HEK293 (cell line): Measurements from ENCODE around the gene ZFP62.

Source experiments
- CTCF ChIA-PET: fragments of 350-600 bp; formaldehyde crosslinking; extraction: SDS; loops from one replicate; lab custom pipeline; 2021; ENCODE audit warnings: antibody characterized with exemption; lab: Yijun Ruan, JAX
- POLR2A ChIA-PET: fragments of 300-600 bp; formaldehyde crosslinking; extraction: SDS; loops from one replicate; lab custom pipeline; 2020; ENCODE audit warnings: antibody characterized with exemption, inconsistent platforms; lab: Yijun Ruan, JAX
- H3K27ac ChIP-seq: fragments of 200-500 bp; sonication (Bioruptor generic); 2 replicates; pipeline ENCODE4 v1.5.1; 2014; ENCODE audit warnings: low read depth, low read length, control low read depth, inconsistent platforms; ENCODE audit errors: extremely low read depth
- H3K36me3 ChIP-seq, 2 experiments: fragments of 200-500 bp in 1 of 2; sonication (Bioruptor generic) in 1 of 2; 1 replicate in 1 of 2; 2 replicates in 1 of 2; pipeline ENCODE4 v1.5.1; 2014 to 2017; ENCODE audit warnings: inconsistent platforms in 2 of 2, low read length in 2 of 2; ENCODE audit not compliant: control insufficient read depth in 2 of 2, insufficient read depth in 1 of 2
- H3K4me1 ChIP-seq: fragments of 200-500 bp; sonication (Bioruptor generic); 2 replicates; pipeline ENCODE4 v1.5.1; 2014; ENCODE audit warnings: mild to moderate bottlenecking, low read length, inconsistent platforms; ENCODE audit not compliant: control insufficient read depth, insufficient read depth
- H3K4me3 ChIP-seq: 2 replicates; pipeline ENCODE4 v1.5.1; 2011; ENCODE audit warnings: low read depth, mild to moderate bottlenecking, control low read depth, low read length, moderate library complexity
- H3K9me3 ChIP-seq: fragments of 200-500 bp; sonication (Bioruptor generic); 2 replicates; pipeline ENCODE4 v1.5.1; 2014; ENCODE audit warnings: low read depth, low read length, inconsistent platforms; ENCODE audit not compliant: control insufficient read depth, insufficient read depth
- AEBP2 ChIP-seq: fragments of 450-650 bp; formaldehyde crosslinking; IDR thresholded peaks from 2 replicates; pipeline ENCODE4 v1.5.1; 2016; ENCODE audit warnings: missing biosample characterization, missing genetic modification characterization, borderline replicate concordance
- BCL11B ChIP-seq: fragments of 450-650 bp; formaldehyde crosslinking; IDR thresholded peaks from 2 replicates; pipeline ENCODE4 v1.5.1; 2016; ENCODE audit warnings: low read depth, missing biosample characterization, missing genetic modification characterization
- CTCF ChIP-seq: fragments of 450-650 bp; formaldehyde crosslinking; IDR thresholded peaks from 2 replicates; pipeline ENCODE4 v1.5.1; 2016; ENCODE audit warnings: missing biosample characterization, missing genetic modification characterization
- GLI2 ChIP-seq: fragments of 450-650 bp; formaldehyde crosslinking; IDR thresholded peaks from 2 replicates; pipeline ENCODE4; 2017; ENCODE audit warnings: missing biosample characterization, missing genetic modification characterization, low read depth, borderline replicate concordance
- GLIS2 ChIP-seq: fragments of 450-650 bp; formaldehyde crosslinking; IDR thresholded peaks from 2 replicates; pipeline ENCODE4 v1.5.1; 2016; ENCODE audit warnings: missing biosample characterization, missing genetic modification characterization
- HIC1 ChIP-seq: fragments of 450-650 bp; formaldehyde crosslinking; IDR thresholded peaks from 2 replicates; pipeline ENCODE4 v1.5.1; 2016; ENCODE audit warnings: missing biosample characterization, missing genetic modification characterization
- OSR2 ChIP-seq: fragments of 450-650 bp; formaldehyde crosslinking; IDR thresholded peaks from 2 replicates; pipeline ENCODE4 v1.5.1; 2016; ENCODE audit warnings: missing biosample characterization, missing genetic modification characterization
- SCRT1 ChIP-seq: fragments of 450-650 bp; formaldehyde crosslinking; IDR thresholded peaks from 2 replicates; pipeline ENCODE4 v1.5.1; 2016; ENCODE audit warnings: missing biosample characterization, missing genetic modification characterization, borderline replicate concordance
- SCRT2 ChIP-seq: fragments of 450-650 bp; formaldehyde crosslinking; IDR thresholded peaks from 2 replicates; pipeline ENCODE4 v1.5.1; 2016; ENCODE audit warnings: missing biosample characterization, missing genetic modification characterization
- SP3 ChIP-seq: fragments of 450-650 bp; formaldehyde crosslinking; IDR thresholded peaks from 2 replicates; pipeline ENCODE4 v1.5.1; 2016; ENCODE audit warnings: missing biosample characterization, missing genetic modification characterization
- YY2 ChIP-seq: fragments of 450-650 bp; formaldehyde crosslinking; IDR thresholded peaks from 2 replicates; pipeline ENCODE4 v1.5.1; 2016; ENCODE audit warnings: missing biosample characterization, missing genetic modification characterization
- ZFP41 ChIP-seq: fragments of 450-650 bp; formaldehyde crosslinking; IDR thresholded peaks from 2 replicates; pipeline ENCODE4 v1.5.1; 2016; ENCODE audit warnings: missing biosample characterization, missing genetic modification characterization, borderline replicate concordance
- ZIC2 ChIP-seq: fragments of 450-650 bp; formaldehyde crosslinking; IDR thresholded peaks from 2 replicates; pipeline ENCODE4 v1.5.1; 2016; ENCODE audit warnings: missing biosample characterization, missing genetic modification characterization
- ZNF132 ChIP-seq: fragments of 450-650 bp; formaldehyde crosslinking; IDR thresholded peaks from 2 replicates; pipeline ENCODE4 v1.5.1; 2017; ENCODE audit warnings: missing biosample characterization, missing genetic modification characterization, borderline replicate concordance
- ZNF2 ChIP-seq: fragments of 450-650 bp; formaldehyde crosslinking; IDR thresholded peaks from 2 replicates; pipeline ENCODE4 v1.5.1; 2016; ENCODE audit warnings: missing biosample characterization, missing genetic modification characterization
- ZNF223 ChIP-seq: fragments of 450-650 bp; formaldehyde crosslinking; IDR thresholded peaks from 2 replicates; pipeline ENCODE4 v1.5.1; 2016; ENCODE audit warnings: missing biosample characterization, missing genetic modification characterization
- ZNF239 ChIP-seq: fragments of 450-650 bp; formaldehyde crosslinking; IDR thresholded peaks from 2 replicates; pipeline ENCODE4 v1.5.1; 2016; ENCODE audit warnings: missing biosample characterization, missing genetic modification characterization
- ZNF292 ChIP-seq: fragments of 450-650 bp; formaldehyde crosslinking; IDR thresholded peaks from 2 replicates; pipeline ENCODE4 v1.5.1; 2016; ENCODE audit warnings: low read depth, missing biosample characterization, missing genetic modification characterization, borderline replicate concordance
- ZNF341 ChIP-seq: fragments of 450-650 bp; formaldehyde crosslinking; IDR thresholded peaks from 2 replicates; pipeline ENCODE4; 2016; ENCODE audit warnings: low read depth, missing biosample characterization, missing genetic modification characterization
- ZNF37A ChIP-seq: fragments of 450-650 bp; IDR thresholded peaks from 2 replicates; pipeline ENCODE4 v1.5.1; 2018; ENCODE audit warnings: missing biosample characterization, missing genetic modification characterization
- ZNF426 ChIP-seq: fragments of 450-650 bp; formaldehyde crosslinking; IDR thresholded peaks from 2 replicates; pipeline ENCODE4 v1.5.1; 2017; ENCODE audit warnings: missing biosample characterization, missing genetic modification characterization, mild to moderate bottlenecking, inconsistent platforms, moderate library complexity
- ZNF544 ChIP-seq: fragments of 450-650 bp; formaldehyde crosslinking; IDR thresholded peaks from 2 replicates; pipeline ENCODE4 v1.5.0; 2017; ENCODE audit warnings: missing biosample characterization, missing genetic modification characterization
- ZNF549 ChIP-seq: fragments of 450-650 bp; IDR thresholded peaks from 2 replicates; pipeline ENCODE4 v1.5.1; 2018; ENCODE audit warnings: missing biosample characterization, missing genetic modification characterization, mild to moderate bottlenecking, inconsistent platforms, moderate library complexity
- ZNF558 ChIP-seq: fragments of 450-650 bp; formaldehyde crosslinking; IDR thresholded peaks from 2 replicates; pipeline ENCODE4 v1.5.1; 2016; ENCODE audit warnings: missing biosample characterization, missing genetic modification characterization
- ZNF626 ChIP-seq: fragments of 450-650 bp; sonication (Bioruptor Pico); formaldehyde crosslinking; IDR thresholded peaks from 2 replicates; pipeline ENCODE4 v1.5.1; 2018; ENCODE audit warnings: missing biosample characterization, missing genetic modification characterization, inconsistent platforms
- ZNF768 ChIP-seq: fragments of 450-650 bp; formaldehyde crosslinking; IDR thresholded peaks from 2 replicates; pipeline ENCODE4 v1.5.1; 2018; ENCODE audit warnings: missing biosample characterization, mild to moderate bottlenecking, missing genetic modification characterization
- ZXDB ChIP-seq: fragments of 450-650 bp; formaldehyde crosslinking; IDR thresholded peaks from 2 replicates; pipeline ENCODE4 v1.5.1; 2016; ENCODE audit warnings: missing biosample characterization, missing genetic modification characterization

ZFP62 gene

GRCh38 chr5:180803181-180804128 lies 57.6 kb downstream of the ZFP62 start:
- Histone ChIP-seq H3K27ac (peak overlapping the region; percentile 19; the same call in 1 of the 2 replicates), H3K9me3 (no peaks in the 10 kb centered on the region), H3K4me3 (peak overlapping the region; percentile 35), H3K36me3 (peaks cover 0 to 36% of the 10 kb centered on the region in 2 experiments; a peak in 1 of 3 replicates), H3K4me1 (peaks cover 15% of the 10 kb centered on the region)
- CTCF ChIA-PET: interaction anchor here (0.6 kb wide), 1 partner anchor 118 kb away, joined by 4 read pairs; no protein-coding TSS in a partner anchor
- POLR2A ChIA-PET: no interaction called here
- TF ChIP-seq OSR2 (tag by site-specific recombination) (no peak), ZNF341 (tag by site-specific recombination) (0 out of 2 replicates have a peak, but pooled peaks have one; percentile 19), GLI2 (tag by site-specific recombination) (no peak), CTCF (tag by site-specific recombination) (no peak), ZIC2 (tag by site-specific recombination) (peak; percentile 14; the same call in 1 of the 2 replicates), YY2 (tag by site-specific recombination) (no peak), ZNF558 (tag by site-specific recombination) (no peak), ZNF768 (tag by site-specific recombination) (no peak), SCRT1 (tag by site-specific recombination) (peak; percentile 24; the same call in 1 of the 2 replicates), ZNF626 (tag by site-specific recombination) (no peak), HIC1 (no peak), GLIS2 (tag by site-specific recombination) (peak; percentile 31; the same call in 1 of the 2 replicates), SCRT2 (tag by site-specific recombination) (peak; percentile 80), ZNF549 (tag by site-specific recombination) (no peak)

- H3K36me3 ChIP-seq: peaks cover 0 to 36% of the 10 kb centered on the region in 2 experiments; a peak in 1 of 3 replicates
- peaks cover 12% of the 10 kb centered on the region for H3K4me1 ChIP-seq
- peak within 1 kb of the TSS; percentile 90 for H3K4me3 ChIP-seq
- POLR2A ChIA-PET: interaction anchor here (0.6 to 1.2 kb wide), 4 partner anchors 50 to 61 kb away, joined by 3 to 5 read pairs (median 3); partner anchors contain the start of gene ZFP62
- CTCF ChIA-PET: interaction anchor here (4.0 kb wide), 1 partner anchor 18 kb away, joined by 26 read pairs; no protein-coding TSS in a partner anchor
- no peaks in the 10 kb centered on the region for H3K9me3 ChIP-seq
- peak within 1 kb of the TSS; percentile 90 for H3K27ac ChIP-seq
- no peak for TF ChIP-seq ZFP41 (tag by site-specific recombination)
- no peak for TF ChIP-seq ZNF544 (tag by site-specific recombination)
- no peak for TF ChIP-seq ZNF132 (tag by site-specific recombination)
- no peak for TF ChIP-seq ZNF292
- peak; percentile 80 for TF ChIP-seq ZXDB
- no peak for TF ChIP-seq ZNF426
- no peak for TF ChIP-seq ZNF239 (tag by site-specific recombination)
- peak; percentile 77 for TF ChIP-seq SP3
- no peak for TF ChIP-seq ZNF37A (tag by site-specific recombination)
- no peak for TF ChIP-seq AEBP2 (tag by site-specific recombination)
- TF ChIP-seq BCL11B (tag by site-specific recombination): no peak; the same call in 1 of the 2 replicates
- TF ChIP-seq ZNF223: no peak
- peak; percentile 80 for TF ChIP-seq ZNF2
Measured at GRCh38 chr5:180802325-180803180, 58.5 kb downstream of the ZFP62 start, which contains the start of gene MGAT1. Gene MGAT1, minus strand, starts transcription at chr5:180802806. Its CDS starts 9,835 bp downstream, at chr5:180792971.
